Rectal smooth muscle tissue (tissue), 1 donor: Measurements from ENCODE around the gene KIR3DL1.
"Not testable (repeated sequence)": the region's sequence is repeated elsewhere in the genome, so short reads cannot be mapped to it uniquely, and the experiment has no call there.

Experiments used
- H3K27ac ChIP-seq: one replicate; pipeline ENCODE4 v1.7.0; 2013; ENCODE audit warnings: low read depth, low read length, inconsistent platforms
- H3K27me3 ChIP-seq: one replicate; pipeline ENCODE4 v1.7.0; 2013; ENCODE audit warnings: low read length; ENCODE audit not compliant: control insufficient read depth, insufficient read depth
- H3K36me3 ChIP-seq: one replicate; pipeline ENCODE4 v1.7.0; 2013; ENCODE audit warnings: low read length; ENCODE audit not compliant: control insufficient read depth, insufficient read depth
- H3K4me1 ChIP-seq: one replicate; pipeline ENCODE4 v1.7.0; 2013; ENCODE audit warnings: low read length; ENCODE audit not compliant: control insufficient read depth, insufficient read depth
- H3K4me3 ChIP-seq: one replicate; pipeline ENCODE4 v1.7.0; 2013; ENCODE audit warnings: low read length
- H3K9ac ChIP-seq: one replicate; pipeline ENCODE4 v1.7.0; 2013; ENCODE audit warnings: low read length

KIR3DL1 gene

DNA sequence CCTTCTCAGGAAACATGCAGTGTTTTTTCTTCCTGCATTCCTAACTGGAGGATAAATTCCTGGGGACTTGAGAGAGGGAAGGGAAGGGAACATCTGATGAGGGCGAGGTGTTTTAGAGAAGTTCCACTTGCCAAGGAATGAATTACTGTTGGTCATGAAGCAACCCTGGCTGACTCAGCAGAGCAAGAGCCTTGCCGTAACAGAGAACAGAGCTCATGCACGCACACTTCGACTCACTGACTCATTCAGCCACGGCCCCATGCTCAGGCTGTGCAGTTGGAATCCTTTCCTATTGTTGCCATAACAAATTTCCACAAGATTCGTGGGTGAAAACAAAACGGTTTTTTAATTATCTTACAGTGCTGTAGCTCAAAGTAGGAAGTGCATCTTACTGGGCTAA is 9.1 kb downstream of the KIR3DL1 start:
- not testable (repeated sequence) for H3K9ac ChIP-seq, H3K36me3 ChIP-seq, H3K4me3 ChIP-seq, H3K4me1 ChIP-seq, H3K27me3 ChIP-seq, H3K27ac ChIP-seq

DNA sequence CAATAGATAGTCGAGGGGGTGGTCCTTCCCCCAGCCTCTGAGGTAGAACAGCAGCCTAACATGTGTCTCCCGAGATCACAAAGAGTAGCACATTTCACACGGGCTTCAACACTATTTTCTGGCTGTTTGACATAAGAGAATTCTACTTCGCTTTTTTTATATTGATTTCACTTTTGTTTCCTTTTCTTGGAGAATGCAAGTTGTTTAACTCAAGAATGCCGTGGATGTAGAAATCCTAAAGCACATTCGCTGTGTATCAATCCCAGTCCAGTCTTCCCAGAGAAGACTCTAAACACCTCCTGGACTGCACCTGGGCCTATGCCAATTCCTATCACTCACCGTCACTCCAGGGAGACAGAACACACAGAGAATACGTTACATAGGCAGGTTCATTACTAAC is 11.8 kb downstream of the KIR3DL1 start:
- not testable (repeated sequence) for H3K9ac ChIP-seq, H3K4me3 ChIP-seq, H3K36me3 ChIP-seq, H3K4me1 ChIP-seq, H3K27ac ChIP-seq, H3K27me3 ChIP-seq

DNA sequence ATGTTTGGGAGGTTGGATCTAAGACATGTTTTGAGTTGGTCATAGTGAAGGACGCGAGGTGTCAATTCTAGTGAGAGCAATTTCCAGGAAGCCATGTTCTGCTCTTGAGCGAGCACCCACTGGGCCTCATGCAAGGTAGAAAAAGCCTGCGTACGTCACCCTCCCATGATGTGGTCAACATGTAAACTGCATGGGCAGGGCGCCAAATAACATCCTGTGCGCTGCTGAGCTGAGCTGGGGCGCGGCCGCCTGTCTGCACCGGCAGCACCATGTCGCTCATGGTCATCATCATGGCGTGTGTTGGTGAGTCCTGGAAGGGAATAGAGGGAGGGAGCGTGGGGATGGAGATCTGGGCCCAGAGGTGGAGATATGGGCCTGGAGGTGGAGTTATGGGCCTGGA is 16.2 kb downstream of the KIR3DL1 start, which contains the start of gene KIR2DS4:
Gene KIR2DS4 (plus strand): TSS at position 181 of the 400 bp plus-strand sequence.
- H3K9ac ChIP-seq, H3K27me3 ChIP-seq, H3K36me3 ChIP-seq, H3K4me3 ChIP-seq, H3K27ac ChIP-seq, H3K4me1 ChIP-seq: not testable (repeated sequence)

- H3K27me3 ChIP-seq, H3K4me3 ChIP-seq, H3K27ac ChIP-seq, H3K36me3 ChIP-seq, H3K4me1 ChIP-seq, H3K9ac ChIP-seq: not testable (repeated sequence)
These were observed 18.9 kb downstream of the KIR3DL1 start for GRCh38 chr19:54835126-54835525.

GRCh38 chr19:54837522-54837921 is 21.3 kb downstream of the KIR3DL1 start:
- not testable (repeated sequence) for H3K9ac ChIP-seq

DNA sequence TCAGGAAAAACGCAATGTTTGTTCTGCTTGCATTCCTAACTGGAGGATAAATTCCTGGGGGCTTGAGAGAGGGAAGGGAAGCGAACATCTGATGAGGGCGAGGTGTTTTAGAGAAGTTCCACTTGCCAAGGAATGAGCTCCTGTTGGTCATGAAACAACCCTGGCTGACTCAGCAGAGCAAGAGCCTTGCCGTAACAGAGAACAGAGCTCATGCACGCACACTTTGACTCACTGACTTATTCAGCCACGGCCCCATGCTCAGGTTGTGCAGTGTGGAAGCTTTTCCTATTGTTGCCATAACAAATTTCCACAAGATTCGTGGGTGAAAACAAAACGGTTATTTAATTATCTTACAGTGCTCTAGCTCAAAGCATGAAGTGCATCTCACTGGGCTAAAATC is 26.9 kb downstream of the KIR3DL1 start:
- H3K4me3 ChIP-seq, H3K9ac ChIP-seq, H3K27me3 ChIP-seq, H3K4me1 ChIP-seq, H3K36me3 ChIP-seq, H3K27ac ChIP-seq: not testable (repeated sequence)

More at GRCh38 chr19:54837522-54837921, 21.3 kb downstream of the KIR3DL1 start:
- not testable (repeated sequence) for H3K36me3 ChIP-seq, H3K27ac ChIP-seq, H3K4me1 ChIP-seq, H3K4me3 ChIP-seq, H3K27me3 ChIP-seq

GRCh38 chr19:54850061-54850640 is 33.9 kb downstream of the KIR3DL1 start, which contains the start of gene KIR3DL2:
Gene KIR3DL2 (plus strand): TSS chr19:54850443. CDS start chr19:54850476, 33 bp downstream.
- not testable (repeated sequence) for H3K4me1 ChIP-seq, H3K27me3 ChIP-seq, H3K36me3 ChIP-seq, H3K4me3 ChIP-seq, H3K27ac ChIP-seq, H3K9ac ChIP-seq

DNA sequence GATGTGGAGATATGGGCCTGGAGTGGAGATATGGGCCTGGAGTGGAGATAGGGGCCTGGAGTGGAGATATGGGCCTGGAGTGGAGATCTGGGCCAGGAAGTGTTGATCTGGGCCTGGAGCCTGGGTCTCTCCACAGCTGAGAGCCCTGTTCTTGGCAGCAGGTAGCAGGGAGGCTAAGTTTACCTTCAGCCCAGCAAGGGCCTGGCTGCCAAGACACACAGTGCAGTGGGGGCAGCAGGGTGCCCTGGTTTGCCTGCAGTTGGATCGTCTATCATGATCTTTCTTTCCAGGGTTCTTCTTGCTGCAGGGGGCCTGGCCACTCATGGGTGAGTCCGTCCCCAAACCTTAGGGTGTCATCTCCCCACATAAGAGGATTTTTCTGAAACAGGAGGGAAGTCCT is 34.7 kb downstream of the KIR3DL1 start:
- Histone ChIP-seq H3K27ac (no peak overlapping the region), H3K4me1 (no peaks in the 10 kb centered on the region), H3K36me3 (no peaks in the 10 kb centered on the region), H3K9ac (no peak overlapping the region), H3K4me3 (no peak overlapping the region), H3K27me3 (no peaks in the 10 kb centered on the region)

DNA sequence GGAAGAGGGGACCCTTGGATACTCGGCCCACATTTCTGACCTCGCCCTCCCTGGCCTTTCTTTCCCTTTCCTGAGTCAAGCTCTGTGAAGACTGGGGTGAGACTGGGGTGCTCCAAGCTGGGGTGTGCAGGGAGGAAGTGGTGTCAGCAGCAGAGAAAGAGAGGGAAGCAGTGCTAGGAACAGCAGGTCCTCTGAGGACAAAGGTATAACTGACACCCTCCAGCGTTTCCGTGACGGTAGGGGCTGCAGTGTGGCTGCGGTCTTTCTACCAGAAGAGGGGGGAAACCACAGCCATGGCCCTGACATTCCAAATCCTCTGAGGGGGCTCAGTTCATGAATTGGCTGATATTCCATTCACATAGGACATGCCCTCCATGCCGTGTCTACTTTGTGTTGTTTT is 35.1 kb downstream of the KIR3DL1 start:
- no peak overlapping the region for H3K4me3 ChIP-seq
- H3K4me1 ChIP-seq = no peaks in the 10 kb centered on the region
- H3K9ac ChIP-seq = no peak overlapping the region
- H3K27ac ChIP-seq = no peak overlapping the region
- H3K27me3 ChIP-seq = no peaks in the 10 kb centered on the region
- no peaks in the 10 kb centered on the region for H3K36me3 ChIP-seq

DNA sequence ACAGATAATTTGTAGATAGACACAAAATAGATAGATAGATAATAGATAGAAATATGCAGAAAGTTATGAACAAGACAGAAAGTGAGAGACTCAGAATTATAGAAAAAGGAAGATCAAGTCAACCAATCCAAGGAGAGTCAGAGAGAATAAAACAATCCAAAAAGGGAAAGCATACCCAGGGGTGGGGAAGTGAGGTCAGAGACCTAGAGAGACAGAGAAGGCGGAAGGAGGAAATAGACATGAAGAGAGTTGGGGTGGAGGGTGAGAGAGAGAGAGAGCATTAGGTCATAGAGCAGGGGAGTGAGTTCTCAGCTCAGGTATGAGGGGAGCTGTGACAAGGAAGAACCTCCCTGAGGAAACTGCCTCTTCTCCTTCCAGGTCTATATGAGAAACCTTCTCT is 39.0 kb downstream of the KIR3DL1 start:
- H3K27ac ChIP-seq, H3K27me3 ChIP-seq, H3K9ac ChIP-seq, H3K36me3 ChIP-seq, H3K4me3 ChIP-seq, H3K4me1 ChIP-seq: not testable (repeated sequence)

DNA sequence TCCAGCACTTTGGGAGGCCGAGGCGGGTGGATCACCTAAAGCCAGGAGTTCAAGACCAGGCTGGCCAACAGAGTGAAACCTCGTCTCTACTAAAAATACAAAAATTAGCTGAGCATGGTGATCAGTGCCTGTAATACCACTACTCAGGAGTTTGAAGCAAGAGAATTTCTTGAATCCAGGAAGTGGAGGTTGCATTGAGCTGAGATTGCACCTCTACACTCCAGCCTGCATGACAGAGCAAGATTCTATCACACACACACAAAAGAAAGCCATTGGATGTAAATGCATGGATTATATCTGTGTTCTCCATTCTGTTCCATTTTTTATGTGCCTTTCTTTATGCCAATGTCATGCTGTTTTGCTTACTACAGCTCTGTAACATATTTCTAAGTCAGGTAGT is 42.2 kb downstream of the KIR3DL1 start:
- not testable (repeated sequence) for H3K27me3 ChIP-seq, H3K9ac ChIP-seq, H3K4me3 ChIP-seq, H3K27ac ChIP-seq, H3K36me3 ChIP-seq, H3K4me1 ChIP-seq

- H3K4me1 ChIP-seq, H3K4me3 ChIP-seq, H3K9ac ChIP-seq, H3K36me3 ChIP-seq, H3K27ac ChIP-seq, H3K27me3 ChIP-seq: not testable (repeated sequence)
These were observed 43.2 kb downstream of the KIR3DL1 start for GRCh38 chr19:54859421-54859820.

DNA sequence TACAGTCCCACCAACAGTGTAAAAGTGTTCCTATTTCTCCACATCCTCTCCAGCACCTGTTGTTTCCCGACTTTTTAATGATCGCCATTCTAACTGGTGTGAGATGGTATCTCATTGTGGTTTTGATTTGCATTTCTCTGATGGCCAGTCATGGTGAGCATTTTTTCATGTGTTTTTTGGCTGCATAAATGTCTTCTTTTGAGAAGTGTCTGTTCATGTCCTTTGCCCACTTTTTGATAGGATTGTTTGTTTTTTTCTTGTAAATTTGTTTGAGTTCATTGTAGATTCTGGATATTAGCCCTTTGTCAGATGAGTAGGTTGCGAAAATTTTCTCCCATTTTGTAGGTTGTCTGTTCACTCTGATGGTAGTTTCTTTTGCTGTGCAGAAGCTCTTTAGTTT is 47.2 kb downstream of the KIR3DL1 start:
- not testable (repeated sequence) for H3K9ac ChIP-seq, H3K4me3 ChIP-seq, H3K27me3 ChIP-seq, H3K27ac ChIP-seq, H3K4me1 ChIP-seq, H3K36me3 ChIP-seq
